ENCODE measurements around the gene GRAMD1B.

Gene GRAMD1B

GRCh38 chr11:123393312-123393927 lies 36.6 kb upstream of the GRAMD1B start:
- Histone ChIP-seq H3K4me3 (replicated peaks; ENCODE audit: insufficient read depth, low read length) (no peak overlapping the region), H3K27ac (replicated peaks) (no peak overlapping the region), H3K27me3 (ENCODE audit: insufficient read depth, poor library complexity, severe bottlenecking) (peaks cover 9% of the 10 kb centered on the region)
- no peak for TF ChIP-seq CTCF (IDR thresholded peaks at IDR 0.05; ENCODE audit: insufficient read depth, low read length)
- TF ChIP-seq POLR2AphosphoS5 (IDR thresholded peaks at IDR 0.05; ENCODE audit: low read depth), result no peak
- TF ChIP-seq REST (IDR thresholded peaks at IDR 0.05; ENCODE audit: insufficient replicate concordance, low read depth), result no peak
- no peak for TF ChIP-seq GABPA (IDR thresholded peaks at IDR 0.05; ENCODE audit: low read depth)
- no peak for TF ChIP-seq SPI1 (IDR thresholded peaks at IDR 0.05; ENCODE audit: borderline replicate concordance, low read depth)
- DNase-seq (ENCODE audit: low read depth in 1 of 2, low spot score in 1 of 2), result no peak

GRCh38 chr11:123404676-123405075 lies 25.4 kb upstream of the GRAMD1B start:
- H3K27ac ChIP-seq (replicated peaks), result no peak overlapping the region
- no peaks in the 10 kb centered on the region for H3K27me3 ChIP-seq (ENCODE audit: insufficient read depth, poor library complexity, severe bottlenecking)
- DNase-seq (ENCODE audit: low read depth in 1 of 2, low spot score in 1 of 2), result no peak
- H3K4me3 ChIP-seq (replicated peaks; ENCODE audit: insufficient read depth, low read length), result no peak overlapping the region
- TF ChIP-seq POLR2AphosphoS5 (IDR thresholded peaks at IDR 0.05; ENCODE audit: low read depth) (no peak), REST (IDR thresholded peaks at IDR 0.05; ENCODE audit: insufficient replicate concordance, low read depth) (no peak), CTCF (IDR thresholded peaks at IDR 0.05; ENCODE audit: insufficient read depth, low read length) (no peak), SPI1 (IDR thresholded peaks at IDR 0.05; ENCODE audit: borderline replicate concordance, low read depth) (peak; percentile 30; the same call in 1 of the 2 replicates), GABPA (IDR thresholded peaks at IDR 0.05; ENCODE audit: low read depth) (no peak)

GRCh38 chr11:123405123-123405592 lies 24.9 kb upstream of the GRAMD1B start:
- no peak for DNase-seq (ENCODE audit: low read depth in 1 of 2, low spot score in 1 of 2)
- Histone ChIP-seq H3K4me3 (replicated peaks; ENCODE audit: insufficient read depth, low read length) (no peak overlapping the region), H3K27me3 (ENCODE audit: insufficient read depth, poor library complexity, severe bottlenecking) (no peaks in the 10 kb centered on the region), H3K27ac (replicated peaks) (no peak overlapping the region)
- TF ChIP-seq POLR2AphosphoS5 (IDR thresholded peaks at IDR 0.05; ENCODE audit: low read depth) (no peak), REST (IDR thresholded peaks at IDR 0.05; ENCODE audit: insufficient replicate concordance, low read depth) (no peak), GABPA (IDR thresholded peaks at IDR 0.05; ENCODE audit: low read depth) (no peak), CTCF (IDR thresholded peaks at IDR 0.05; ENCODE audit: insufficient read depth, low read length) (no peak), SPI1 (IDR thresholded peaks at IDR 0.05; ENCODE audit: borderline replicate concordance, low read depth) (no peak)
